OCI-LY7 (cell line): ENCODE measurements around the gene MAPK8IP3. TPM values are rescaled to one million over a fixed set of nuclear protein-coding genes. Genes with fewer than 3 reads are reported as not detected.

ENCODE experiments used
- BruUV-seq: library from RNA; stranded (reverse); fragments of 400-500 nt; replicated peaks from 2 replicates; lab custom pipeline; 2021; lab: Mats Ljungman, UMichigan
- CTCF ChIA-PET: fragments of 300-600 bp; sonication (Branson Sonifier 250); formaldehyde crosslinking; loops from one replicate; lab custom pipeline; 2022; ENCODE audit warnings: antibody characterized with exemption; ENCODE audit not compliant: unreplicated experiment; lab: Charles Lee
- POLR2A ChIA-PET: fragments of 300-600 bp; sonication (Branson Sonifier 250); formaldehyde crosslinking; loops from one replicate; lab custom pipeline; 2022; ENCODE audit warnings: antibody characterized with exemption; lab: Charles Lee
- DNase-seq: peaks from one replicate; pipeline ENCODE4 v3.0.0-alpha.2; 2015; ENCODE audit warnings: low spot score
- H2AFZ ChIP-seq: fragments of 200-600 bp; sonication (generic), shearing (Covaris generic); 2 replicates; pipeline ENCODE4 v1.6.1; 2014; ENCODE audit warnings: mild to moderate bottlenecking, antibody characterized with exemption, low read length, moderate library complexity
- H3K27ac ChIP-seq: fragments of 200-600 bp; sonication (generic); 2 replicates; pipeline ENCODE4 v1.5.1; 2014; ENCODE audit warnings: mixed run types, low read depth, mild to moderate bottlenecking, moderate library complexity, low read length, inconsistent platforms; ENCODE audit not compliant: poor library complexity, severe bottlenecking
- H3K36me3 ChIP-seq: fragments of 200-600 bp; sonication (generic); 2 replicates; pipeline ENCODE4 v1.6.1; 2014; ENCODE audit warnings: mild to moderate bottlenecking, antibody characterized with exemption, low read length, moderate library complexity, mixed read lengths; ENCODE audit not compliant: insufficient read depth
- H3K4me1 ChIP-seq: fragments of 200-600 bp; sonication (generic); 2 replicates; pipeline ENCODE4 v1.5.1; 2014; ENCODE audit warnings: mild to moderate bottlenecking, low read length; ENCODE audit not compliant: insufficient read depth, poor library complexity, severe bottlenecking
- H3K4me2 ChIP-seq: fragments of 200-600 bp; sonication (generic); 2 replicates; pipeline ENCODE4 v1.6.1; 2014; ENCODE audit warnings: mild to moderate bottlenecking, low read length
- H3K4me3 ChIP-seq: fragments of 200-600 bp; sonication (generic); 2 replicates; pipeline ENCODE4 v1.5.1; 2014; ENCODE audit warnings: mild to moderate bottlenecking, low read depth, low read length; ENCODE audit not compliant: poor library complexity, severe bottlenecking
- H3K79me2 ChIP-seq: fragments of 200-600 bp; sonication (generic); 2 replicates; pipeline ENCODE4 v1.6.1; 2016; ENCODE audit warnings: low read depth, mild to moderate bottlenecking, low read length, moderate library complexity, mixed read lengths; ENCODE audit not compliant: insufficient read depth
- H3K9me2 ChIP-seq: fragments of 200-600 bp; sonication (generic); 2 replicates; pipeline ENCODE4 v1.6.1; 2016; ENCODE audit warnings: mild to moderate bottlenecking, low read length, mixed read lengths; ENCODE audit not compliant: insufficient read depth
- H3K9me3 ChIP-seq: fragments of 200-600 bp; sonication (generic); 2 replicates; pipeline ENCODE4 v1.6.1; 2014; ENCODE audit warnings: mild to moderate bottlenecking, mixed run types, low read length, mixed read lengths
- H4K20me1 ChIP-seq: fragments of 200-600 bp; sonication (generic); 2 replicates; pipeline ENCODE4 v1.6.1; 2014; ENCODE audit warnings: mild to moderate bottlenecking, antibody characterized with exemption, low read length, moderate library complexity, mixed read lengths; ENCODE audit not compliant: insufficient read depth
- EZH2phosphoT487 ChIP-seq: fragments of 200-600 bp; sonication (generic); IDR thresholded peaks from 2 replicates; pipeline ENCODE4 v1.6.1; 2018; ENCODE audit warnings: low read depth, borderline replicate concordance, mild to moderate bottlenecking, mixed run types, antibody characterized with exemption, low read length, moderate library complexity, mixed read lengths
- intact Hi-C: fragments of 100-400 bp; cut with micrococcal nuclease; formaldehyde crosslinking; loops from one replicate; pipeline ENCODE4 v1.10.0; 2022; ENCODE audit not compliant: unreplicated experiment
- total RNA-seq, 2 experiments: library from RNA; depleted of rRNA in 1 of 2; stranded (reverse); fragments of >200 nt in 1 of 2; shearing (Covaris generic) in 1 of 2; gene quantifications; 2 replicates each; pipeline ENCODE4 v1.2.3, GENCODE V29; 2014 to 2022
- TF ChIP-seq, protein P1 (sequence below): fragments of 200-600 bp; sonication (generic); conservative IDR thresholded peaks from 2 replicates; pipeline ENCODE4 v1.5.1; 2014; ENCODE audit warnings: mild to moderate bottlenecking, antibody characterized with exemption, low read length, moderate library complexity, mixed read lengths

MAPK8IP3 gene
- total RNA-seq, 2 experiments from 2014 or later = 114 to 130 TPM

DNA sequence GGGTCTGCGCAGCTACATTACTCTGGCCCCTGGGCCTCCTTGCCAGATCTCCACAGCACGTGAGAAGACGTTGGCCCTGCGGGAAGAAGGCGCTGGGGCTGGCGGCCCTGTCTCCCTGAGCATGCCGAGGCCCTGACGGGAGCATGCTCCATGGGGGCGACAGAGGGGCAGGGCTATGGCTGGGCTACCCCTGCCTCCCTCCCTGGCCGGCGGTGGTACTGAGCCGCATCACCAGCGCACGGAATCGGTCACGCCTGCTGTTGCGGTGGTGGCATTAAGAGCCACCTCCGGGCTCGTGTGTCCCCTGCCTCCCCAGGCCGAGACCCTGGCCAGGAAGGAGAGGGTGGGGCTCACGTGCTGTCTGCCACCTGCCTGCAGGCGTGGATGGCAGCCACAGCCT lies 28.1 kb downstream of the MAPK8IP3 start:
- H2AFZ ChIP-seq = no peak overlapping the region
- intact Hi-C loops = no loop called here
- DNase-seq = no peak
- H4K20me1 ChIP-seq = no peaks in the 10 kb centered on the region
- no peaks in the 10 kb centered on the region for H3K79me2 ChIP-seq
- H3K36me3 ChIP-seq = peaks cover 48% of the 10 kb centered on the region
- H3K4me2 ChIP-seq = no peak overlapping the region
- BruUV-seq = no TSS peak
- no peaks in the 10 kb centered on the region for H3K9me2 ChIP-seq
- H3K4me3 ChIP-seq = no peak overlapping the region
- H3K27ac ChIP-seq = no peak overlapping the region
- H3K9me3 ChIP-seq = peaks cover 22% of the 10 kb centered on the region
- no peak for TF ChIP-seq EZH2phosphoT487
- TF ChIP-seq, protein P1, sequence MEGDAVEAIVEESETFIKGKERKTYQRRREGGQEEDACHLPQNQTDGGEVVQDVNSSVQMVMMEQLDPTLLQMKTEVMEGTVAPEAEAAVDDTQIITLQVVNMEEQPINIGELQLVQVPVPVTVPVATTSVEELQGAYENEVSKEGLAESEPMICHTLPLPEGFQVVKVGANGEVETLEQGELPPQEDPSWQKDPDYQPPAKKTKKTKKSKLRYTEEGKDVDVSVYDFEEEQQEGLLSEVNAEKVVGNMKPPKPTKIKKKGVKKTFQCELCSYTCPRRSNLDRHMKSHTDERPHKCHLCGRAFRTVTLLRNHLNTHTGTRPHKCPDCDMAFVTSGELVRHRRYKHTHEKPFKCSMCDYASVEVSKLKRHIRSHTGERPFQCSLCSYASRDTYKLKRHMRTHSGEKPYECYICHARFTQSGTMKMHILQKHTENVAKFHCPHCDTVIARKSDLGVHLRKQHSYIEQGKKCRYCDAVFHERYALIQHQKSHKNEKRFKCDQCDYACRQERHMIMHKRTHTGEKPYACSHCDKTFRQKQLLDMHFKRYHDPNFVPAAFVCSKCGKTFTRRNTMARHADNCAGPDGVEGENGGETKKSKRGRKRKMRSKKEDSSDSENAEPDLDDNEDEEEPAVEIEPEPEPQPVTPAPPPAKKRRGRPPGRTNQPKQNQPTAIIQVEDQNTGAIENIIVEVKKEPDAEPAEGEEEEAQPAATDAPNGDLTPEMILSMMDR = no peak
- ChIA-PET POLR2A (no interaction called here), CTCF (no interaction called here)
- no peaks in the 10 kb centered on the region for H3K4me1 ChIP-seq

- no TSS peak for BruUV-seq
- no peak for DNase-seq
- Histone ChIP-seq H3K36me3 (peaks cover 42% of the 10 kb centered on the region), H4K20me1 (no peaks in the 10 kb centered on the region), H3K4me1 (no peaks in the 10 kb centered on the region), H3K9me3 (peaks cover 28% of the 10 kb centered on the region), H3K27ac (no peak overlapping the region), H3K9me2 (no peaks in the 10 kb centered on the region), H3K79me2 (no peaks in the 10 kb centered on the region), H3K4me3 (no peak overlapping the region), H2AFZ (no peak overlapping the region), H3K4me2 (no peak overlapping the region)
- TF ChIP-seq EZH2phosphoT487 = no peak
- TF ChIP-seq, protein P1 = no peak
- POLR2A ChIA-PET = interaction anchor here (0.6 kb wide), 1 partner anchor 30 kb away, joined by 3 read pairs; no protein-coding TSS in a partner anchor
- CTCF ChIA-PET = no interaction called here
- intact Hi-C loops = no loop called here
These were observed 28.8 kb downstream of the MAPK8IP3 start for GRCh38 chr16:1734816-1735215.

DNA sequence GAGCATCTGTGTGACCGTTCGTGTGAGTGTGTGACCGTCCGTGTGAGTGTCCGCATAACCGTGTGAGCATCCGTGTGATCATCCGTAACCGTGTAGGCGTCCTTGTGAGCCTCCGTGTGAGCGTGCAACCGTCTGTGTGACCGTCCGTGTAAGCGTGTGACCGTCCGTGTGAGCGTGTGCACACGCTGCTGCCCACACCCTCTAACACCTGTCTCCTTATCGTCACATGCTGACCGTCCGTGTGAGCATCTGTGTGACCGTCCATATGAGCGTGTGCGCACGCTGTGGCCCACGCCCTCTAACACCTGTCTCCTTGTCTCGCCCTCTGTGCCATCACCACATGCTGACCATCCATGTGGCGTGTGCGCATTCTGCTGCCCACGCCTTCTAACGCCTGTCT lies 34.2 kb downstream of the MAPK8IP3 start:
- DNase-seq = no peak
- TF ChIP-seq EZH2phosphoT487 = no peak
- TF ChIP-seq, protein P1 = no peak
- no peaks in the 10 kb centered on the region for H3K79me2 ChIP-seq
- no peaks in the 10 kb centered on the region for H4K20me1 ChIP-seq
- POLR2A ChIA-PET = no interaction called here
- no peaks in the 10 kb centered on the region for H3K4me1 ChIP-seq
- no peaks in the 10 kb centered on the region for H3K9me2 ChIP-seq
- no peak overlapping the region for H3K4me2 ChIP-seq
- H3K27ac ChIP-seq = no peak overlapping the region
- H3K36me3 ChIP-seq = peaks cover 27% of the 10 kb centered on the region
- no TSS peak for BruUV-seq
- H3K9me3 ChIP-seq = peaks cover 21% of the 10 kb centered on the region
- intact Hi-C loops = no loop called here
- CTCF ChIA-PET = no interaction called here
- no peak overlapping the region for H3K4me3 ChIP-seq
- H2AFZ ChIP-seq = no peak overlapping the region
